ENCODE data around the gene GOLPH3. TPM values are rescaled to one million over a fixed set of nuclear protein-coding genes. Genes with fewer than 3 reads are reported as not detected.

GOLPH3 gene
- total RNA-seq, 1 experiment from 2014 or later = 69.2 TPM

GRCh38 chr5:32173267-32174010 is 680 bp downstream of the GOLPH3 start:
- no TSS peak for BruUV-seq (replicated peaks)
- Histone ChIP-seq H3K79me2 (ENCODE audit: insufficient read depth, low read length) (peaks cover 56% of the 10 kb centered on the region), H3K27me3 (ENCODE audit: insufficient read depth, low read length) (no peaks in the 10 kb centered on the region), H3K4me2 (ENCODE audit: low read length) (peak overlapping the region; percentile 96), H3K9me2 (ENCODE audit: insufficient read depth) (no peaks in the 10 kb centered on the region), H4K20me1 (ENCODE audit: insufficient read depth) (0 out of 2 replicates have a peak, but pooled peaks cover 16% of the 10 kb centered on the region), H3K9ac (ENCODE audit: low read length) (peak overlapping the region; percentile 94), H2AFZ (ENCODE audit: low read depth, low read length, poor library complexity, severe bottlenecking) (no peak overlapping the region), H3K27ac (ENCODE audit: low read depth, low read length) (peak overlapping the region; percentile 100), H3K4me3 (replicated peaks in 1 of 2; ENCODE audit: low read depth in 1 of 2, low read length in 2 of 2) (peak overlapping the region; percentile 70 to 93), H3K36me3 (ENCODE audit: control insufficient read depth in 1 of 2, insufficient read depth in 2 of 2, low read length in 2 of 2) (peaks cover 17 to 20% of the 10 kb centered on the region in 2 experiments), H3K9me3 (ENCODE audit: control insufficient read depth in 1 of 2, insufficient read depth in 1 of 2, low read depth in 1 of 2, low read length in 2 of 2) (no peaks in the 10 kb centered on the region), H3K4me1 (ENCODE audit: control insufficient read depth in 1 of 2, insufficient read depth in 2 of 2, low read length in 2 of 2) (peaks cover 18 to 38% of the 10 kb centered on the region in 2 experiments)
- DNase-seq (ENCODE audit: low read depth, low spot score) (no peak), ATAC-seq (peak; percentile 52)
- POLR2A ChIA-PET = interaction anchor here (0.9 kb wide), 1 partner anchor 13 kb away, joined by 3 read pairs; no protein-coding TSS in a partner anchor
- TF ChIP-seq CBX3 (IDR thresholded peaks at IDR 0.05; ENCODE audit: low read depth) (no peak), EZH2 (IDR thresholded peaks at IDR 0.05) (no peak), ATF3 (IDR thresholded peaks at IDR 0.05) (no peak), EZH2phosphoT487 (IDR thresholded peaks at IDR 0.05; ENCODE audit: borderline replicate concordance) (no peak), SIN3A (IDR thresholded peaks at IDR 0.05; ENCODE audit: low read depth) (no peak), JUND (IDR thresholded peaks at IDR 0.05) (no peak), POLR2AphosphoS5 (IDR thresholded peaks at IDR 0.05; ENCODE audit: low read depth, low read length) (peak; percentile 34), SP1 (IDR thresholded peaks at IDR 0.05; ENCODE audit: low read depth) (no peak), SRF (IDR thresholded peaks at IDR 0.05; ENCODE audit: low read depth) (no peak), MAX (IDR thresholded peaks at IDR 0.05) (0 out of 2 replicates have a peak, but pooled peaks have one; percentile 32), FOSL1 (IDR thresholded peaks at IDR 0.05; ENCODE audit: low read depth) (no peak), REST (IDR thresholded peaks at IDR 0.05; ENCODE audit: low read depth) (no peak), EGR1 (IDR thresholded peaks at IDR 0.05; ENCODE audit: low read depth) (no peak)
- RAD21 ChIA-PET (ENCODE audit: low non-redundant PET in 1 of 2, low total read pairs in 2 of 2, uncharacterized antibody in 2 of 2, unreplicated experiment in 2 of 2) = no interaction called here
- CTCF ChIA-PET = interaction anchor here (1.2 kb wide), 1 partner anchor 59 kb away, joined by 3 read pairs; no protein-coding TSS in a partner anchor
- intact Hi-C loops (cut with micrococcal nuclease) = loop anchor here (1.0 to 5.0 kb wide), 2 partner anchors 140 to 154 kb away; no protein-coding TSS in a partner anchor

All from HCT116 (cell line).